ENCODE data around the gene LRFN4.
A peak's percentile ranks its signal among the peaks of the same experiment; 100 is the strongest.

Gene LRFN4

DNA sequence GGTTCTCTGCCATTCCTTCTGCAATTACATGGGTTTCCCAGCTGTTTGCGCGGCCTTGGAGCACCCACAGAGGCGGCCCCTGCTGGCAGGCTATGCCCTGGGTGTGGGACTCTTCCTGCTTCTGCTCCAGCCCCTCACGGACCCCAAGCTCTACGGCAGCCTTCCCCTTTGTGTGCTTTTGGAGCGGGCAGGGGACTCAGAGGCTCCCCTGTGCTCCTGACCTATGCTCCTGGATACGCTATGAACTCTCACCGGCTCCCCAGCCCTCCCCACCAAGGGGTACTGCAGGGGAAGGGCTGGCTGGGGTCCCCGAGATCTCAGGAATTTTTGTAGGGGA, 11.0 kb upstream of the LRFN4 start:
- DNase-seq, result no peak

DNA sequence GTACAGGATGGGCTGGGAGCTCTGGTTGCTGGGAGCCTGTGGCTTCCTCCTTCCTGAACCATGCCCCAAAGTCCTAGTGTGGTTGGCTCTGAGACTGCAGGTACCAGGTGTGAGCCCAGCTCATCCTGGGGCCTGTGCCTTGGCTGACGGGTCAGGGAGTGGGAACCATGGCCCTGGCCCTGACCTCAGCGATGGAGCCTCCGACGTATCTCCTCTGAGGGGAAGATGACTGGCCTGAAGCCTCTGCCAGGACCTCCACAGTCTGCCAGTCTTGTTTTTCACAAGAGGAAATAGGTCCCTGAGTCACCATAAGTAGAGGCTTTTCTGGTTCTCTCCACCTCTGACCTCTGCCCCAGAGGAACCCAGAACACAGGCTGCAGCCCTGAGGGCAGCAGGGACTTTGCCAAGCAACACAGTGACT, 10.2 kb upstream of the LRFN4 start:
- no peak for DNase-seq

DNA sequence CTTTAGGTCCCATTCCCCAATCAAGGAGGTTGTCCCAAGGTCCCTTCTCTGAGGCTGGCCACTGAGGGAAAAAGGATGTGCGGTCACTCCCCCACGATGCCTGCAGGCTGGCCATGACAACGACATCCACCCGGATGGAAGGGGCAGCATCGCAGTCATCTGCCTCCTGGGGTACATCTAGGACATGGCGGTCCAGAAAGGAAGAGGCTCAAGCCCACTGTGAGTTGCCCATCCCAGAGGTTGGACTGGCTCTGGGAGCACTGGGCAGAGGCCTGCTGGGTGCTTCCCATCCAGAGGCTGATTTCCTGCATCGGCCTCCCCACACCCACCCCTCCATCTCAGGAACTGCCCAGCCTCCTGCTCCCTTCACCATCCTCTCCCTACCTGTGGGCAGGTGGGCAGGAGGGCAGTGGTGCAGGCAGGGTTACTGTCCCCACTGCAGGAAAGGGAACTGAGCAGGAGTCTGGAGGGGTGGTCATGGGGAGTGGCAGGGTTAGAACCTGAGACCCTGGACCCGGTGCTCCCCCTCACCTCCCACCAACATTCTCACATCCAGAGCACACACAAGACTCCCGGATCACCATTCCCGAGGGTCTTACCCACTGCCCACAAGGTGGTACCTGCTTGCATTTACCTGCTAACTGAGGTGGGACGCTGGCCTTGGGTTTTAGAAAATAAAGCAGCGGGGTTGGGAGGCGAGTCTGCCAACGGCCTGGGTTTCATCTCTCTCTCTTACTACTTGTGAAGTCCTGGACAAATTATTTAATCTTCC, 9.2 kb upstream of the LRFN4 start:
- DNase-seq, result no peak

DNA sequence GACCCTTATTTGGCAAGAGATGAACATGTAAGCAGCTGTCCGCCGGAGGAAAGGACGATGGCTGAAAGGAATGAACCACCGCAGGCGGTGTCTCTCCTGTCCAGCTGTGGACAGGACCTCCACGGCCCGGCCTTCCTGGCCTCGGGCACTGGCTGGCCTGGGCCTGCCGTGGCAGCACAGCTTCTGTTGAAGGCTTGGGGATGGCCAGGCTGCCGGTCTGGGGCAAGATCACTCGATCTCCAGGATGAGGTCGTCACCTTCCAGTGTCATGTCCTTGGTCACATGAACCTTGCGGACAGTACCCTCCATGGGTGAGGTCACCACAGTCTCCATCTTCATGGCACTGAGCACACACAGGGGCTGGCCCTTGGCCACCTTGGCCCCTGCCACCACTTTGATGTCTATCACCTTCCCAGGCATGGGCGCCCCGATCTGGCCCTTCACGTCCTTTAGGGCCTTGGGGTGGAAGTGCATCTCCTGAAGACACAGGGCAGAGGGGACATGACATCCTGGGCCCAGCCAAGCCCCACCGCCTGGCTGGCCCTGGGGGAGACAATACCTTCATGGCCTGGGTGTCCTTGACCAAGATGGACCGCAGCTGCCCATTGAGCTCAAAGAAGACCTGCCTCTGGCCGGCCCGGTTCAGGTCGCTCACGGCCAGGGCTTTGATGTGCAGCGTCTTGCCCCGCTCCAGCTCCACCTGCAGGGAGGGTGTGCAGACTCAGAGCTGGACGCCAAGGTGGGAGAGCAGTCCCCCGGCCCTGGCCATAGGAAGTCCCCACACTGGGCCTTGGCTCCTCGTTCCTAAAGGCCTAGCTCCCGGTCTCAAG, 8.0 kb upstream of the LRFN4 start:
- no peak for DNase-seq

DNA sequence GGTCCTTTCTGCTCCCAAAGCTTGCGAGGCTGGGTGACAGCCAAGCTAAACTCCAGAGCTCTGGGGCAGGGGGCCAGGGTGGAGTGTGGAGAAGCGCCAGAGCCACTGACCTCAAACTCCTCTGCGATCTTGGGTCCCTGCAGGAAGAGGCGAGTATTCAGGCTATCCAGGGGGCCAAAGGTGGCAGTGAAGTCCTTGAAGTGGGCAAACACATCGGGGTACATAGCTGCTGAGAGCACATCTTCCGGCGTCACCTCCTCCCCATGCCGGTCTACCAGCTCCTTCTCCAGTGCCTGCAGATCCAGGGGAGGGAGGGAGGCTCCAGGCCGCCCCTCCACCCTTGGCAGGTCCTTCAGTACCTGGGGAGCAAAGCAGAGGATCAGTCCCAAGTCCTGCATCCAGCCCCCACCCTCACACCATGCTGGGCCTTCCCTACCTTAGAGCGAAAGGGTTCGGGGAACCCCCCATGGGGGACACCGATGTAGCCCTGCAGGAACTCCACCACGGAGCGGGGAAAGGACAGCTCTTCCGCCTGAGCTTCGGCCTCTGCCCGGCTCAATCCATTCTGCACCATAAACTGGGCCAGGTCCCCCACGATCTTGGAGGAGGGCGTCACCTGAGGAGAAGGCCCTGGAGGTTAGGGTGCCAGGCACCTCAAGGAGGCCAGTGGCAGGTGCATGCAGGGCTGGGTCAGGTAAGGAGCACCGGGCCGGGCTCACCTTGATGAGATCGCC, 7.2 kb upstream of the LRFN4 start:
- no peak for DNase-seq

GRCh38 chr11:66850235-66850587, 6.7 kb upstream of the LRFN4 start:
- DNase-seq, result no peak

GRCh38 chr11:66850588-66851238, 6.2 kb upstream of the LRFN4 start:
- no peak for DNase-seq

DNA sequence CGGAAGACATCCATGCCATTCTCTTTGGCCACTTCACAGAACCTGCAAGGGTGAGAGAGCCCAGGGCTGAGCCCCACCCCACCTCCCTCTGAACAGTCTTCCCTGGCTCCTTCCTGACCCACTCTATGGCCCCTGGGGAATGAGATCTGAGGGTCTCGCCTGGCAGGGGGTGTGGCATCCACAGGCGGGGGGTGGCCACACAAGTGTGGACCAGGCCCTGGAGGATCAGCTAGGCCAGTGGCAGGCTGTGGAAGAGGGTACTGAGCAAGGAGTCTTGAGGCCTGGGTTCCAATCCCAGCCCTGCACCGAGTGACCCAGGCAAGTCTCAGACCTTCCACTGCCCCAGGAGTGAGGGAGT, 5.6 kb upstream of the LRFN4 start:
- no peak for DNase-seq

GRCh38 chr11:66851698-66852465, 5.0 kb upstream of the LRFN4 start:
- DNase-seq, result no peak

DNA sequence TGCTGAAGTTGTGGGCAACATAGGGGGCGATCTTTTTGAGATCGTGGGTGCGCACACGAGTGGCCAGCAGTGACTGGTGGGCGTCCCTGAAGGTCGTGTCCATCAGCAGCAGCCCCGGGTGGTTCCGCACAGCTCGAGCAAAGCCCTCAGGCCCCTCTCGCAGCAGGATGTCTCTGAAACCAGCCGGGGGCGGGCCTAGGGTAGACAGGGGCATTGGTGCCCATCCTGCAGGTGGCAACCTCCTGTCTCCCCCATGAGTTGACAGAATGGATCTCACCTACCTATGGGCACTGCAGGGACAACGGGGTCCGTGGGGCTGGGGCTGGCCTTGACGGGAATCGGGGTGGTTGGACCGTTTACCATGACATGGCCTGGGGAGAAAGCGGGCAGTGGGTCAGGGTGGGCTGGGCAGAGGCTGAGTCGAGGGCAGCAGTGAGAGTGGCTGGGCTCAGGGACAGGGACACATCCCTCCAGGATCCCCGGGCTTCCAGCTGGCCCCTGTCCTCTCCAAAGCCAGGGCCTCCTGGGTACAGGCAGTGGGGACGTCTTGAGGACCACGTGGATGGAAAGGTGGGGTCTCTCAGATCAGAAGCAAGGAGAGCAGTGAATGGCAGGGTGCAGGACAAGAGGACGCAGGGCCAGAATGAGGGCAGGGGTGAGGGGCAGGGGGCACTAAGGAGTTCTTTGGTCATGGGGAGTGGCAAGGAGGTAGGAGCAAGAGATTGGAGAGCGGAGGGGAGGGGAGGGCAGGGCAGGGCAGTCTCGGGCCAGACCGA, 4.2 kb upstream of the LRFN4 start:
- no peak for DNase-seq

DNA sequence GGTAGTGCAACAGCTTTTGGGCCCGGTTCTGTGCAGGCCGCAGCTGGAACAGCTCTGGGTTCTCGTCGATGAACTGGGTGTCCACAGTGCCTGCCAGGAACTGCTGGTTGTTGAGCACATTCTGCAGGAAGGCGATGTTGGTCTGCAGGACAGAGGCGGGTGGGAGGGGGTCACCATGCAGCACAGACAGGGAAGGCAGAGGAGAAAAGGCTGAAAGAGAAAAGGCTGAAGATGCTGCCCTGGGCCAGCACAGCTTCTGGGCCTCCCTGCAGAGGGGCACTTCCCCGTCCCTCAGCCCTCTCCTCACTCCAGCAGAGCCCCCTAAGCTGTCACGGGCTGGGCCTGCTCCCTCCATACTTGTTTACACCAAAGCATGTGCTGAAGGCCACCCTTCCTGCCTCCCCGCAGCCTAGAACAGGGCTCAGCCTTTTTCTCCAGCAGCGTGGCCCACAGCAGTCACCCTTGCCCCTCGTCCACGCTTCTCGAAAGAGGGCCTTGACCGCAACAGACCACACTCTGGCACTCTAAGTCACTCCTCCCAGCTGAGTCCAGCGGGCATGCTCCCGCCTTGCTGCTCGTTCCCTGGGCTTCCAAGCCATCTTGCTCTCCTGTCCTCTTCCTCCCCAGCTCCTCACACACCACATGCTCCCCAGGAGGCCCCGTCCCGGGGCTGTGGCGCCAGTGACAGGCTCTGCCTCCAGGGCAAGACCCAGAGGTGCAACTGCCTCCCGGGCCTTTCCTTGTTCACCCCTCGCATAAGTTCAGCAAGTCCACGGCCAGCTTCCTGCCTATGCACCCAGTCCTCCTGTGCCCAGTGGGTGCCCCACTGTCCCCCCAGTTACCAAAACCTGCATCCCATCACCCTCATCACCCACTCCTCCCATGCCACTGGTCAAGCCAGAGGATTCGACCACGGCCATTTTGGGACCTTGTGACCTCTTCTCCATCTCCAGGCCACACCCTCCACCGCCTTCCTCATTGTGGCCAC, 3.3 kb upstream of the LRFN4 start:
- DNase-seq, result no peak

- DNase-seq, result no peak
Observed at GRCh38 chr11:66854231-66854661, 2.6 kb upstream of the LRFN4 start.

- DNase-seq, result no peak
Observed at GRCh38 chr11:66854729-66855211, 2.1 kb upstream of the LRFN4 start.

- peak; percentile 45 for DNase-seq
Observed at GRCh38 chr11:66855574-66856495, 1.0 kb upstream of the LRFN4 start.

DNA sequence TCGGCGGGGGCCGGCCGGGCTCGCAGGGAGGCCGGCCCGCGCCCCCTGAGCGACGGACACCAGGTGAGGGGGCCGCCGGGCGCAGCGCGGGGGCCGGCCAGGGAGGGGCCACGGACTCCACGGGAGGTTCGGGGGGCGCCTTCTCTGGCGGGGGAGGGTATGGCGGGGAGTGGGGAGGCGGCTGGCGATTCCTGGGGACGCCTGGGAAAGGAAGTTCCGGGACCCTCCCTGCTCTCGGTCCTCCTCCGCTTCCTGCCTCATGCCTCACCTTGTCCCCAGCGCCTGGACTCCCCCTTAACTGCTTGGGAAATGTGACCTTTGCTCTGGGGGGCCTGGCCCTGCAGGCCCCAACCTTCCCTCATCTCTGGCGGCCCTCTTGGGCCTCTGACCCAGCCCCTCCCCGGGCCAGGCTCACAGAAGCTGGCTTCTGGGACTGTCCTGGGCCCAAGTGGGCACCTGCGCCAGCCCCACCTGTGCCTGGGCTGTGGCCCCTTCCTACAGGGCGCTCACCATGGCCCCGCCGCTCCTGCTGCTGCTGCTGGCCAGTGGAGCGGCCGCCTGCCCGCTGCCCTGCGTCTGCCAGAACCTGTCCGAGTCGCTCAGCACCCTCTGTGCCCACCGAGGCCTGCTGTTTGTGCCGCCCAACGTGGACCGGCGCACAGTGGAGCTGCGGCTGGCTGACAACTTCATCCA, 516 bp downstream of the LRFN4 start:
- no peak for DNase-seq

- no peak for DNase-seq
Observed at GRCh38 chr11:66857927-66858185, 992 bp downstream of the LRFN4 start.

DNA sequence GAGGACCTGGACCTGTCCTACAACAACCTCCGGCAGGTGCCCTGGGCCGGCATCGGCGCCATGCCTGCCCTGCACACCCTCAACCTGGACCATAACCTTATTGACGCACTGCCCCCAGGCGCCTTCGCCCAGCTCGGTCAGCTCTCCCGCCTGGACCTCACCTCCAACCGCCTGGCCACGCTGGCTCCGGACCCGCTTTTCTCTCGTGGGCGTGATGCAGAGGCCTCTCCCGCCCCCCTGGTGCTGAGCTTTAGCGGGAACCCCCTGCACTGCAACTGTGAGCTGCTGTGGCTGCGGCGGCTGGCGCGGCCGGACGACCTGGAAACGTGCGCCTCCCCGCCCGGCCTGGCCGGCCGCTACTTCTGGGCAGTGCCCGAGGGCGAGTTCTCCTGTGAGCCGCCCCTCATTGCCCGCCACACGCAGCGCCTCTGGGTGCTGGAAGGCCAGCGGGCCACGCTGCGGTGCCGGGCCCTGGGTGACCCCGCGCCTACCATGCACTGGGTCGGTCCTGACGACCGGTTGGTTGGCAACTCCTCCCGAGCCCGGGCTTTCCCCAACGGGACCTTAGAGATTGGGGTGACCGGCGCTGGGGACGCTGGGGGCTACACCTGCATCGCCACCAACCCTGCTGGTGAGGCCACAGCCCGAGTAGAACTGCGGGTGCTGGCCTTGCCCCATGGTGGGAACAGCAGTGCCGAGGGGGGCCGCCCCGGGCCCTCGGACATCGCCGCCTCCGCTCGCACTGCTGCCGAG, 1.5 kb downstream of the LRFN4 start:
- DNase-seq, result no peak

Measured in NCI-H1048 (cell line).